ENCODE data around the gene ZNF593OS.

ZNF593OS gene

GRCh38 chr1:26121854-26122773 is 49.5 kb downstream of the ZNF593OS start:
- no peaks in the 10 kb centered on the region for H3K27me3 ChIP-seq (replicated peaks; ENCODE audit: control insufficient read depth, insufficient read depth, low read length)
- no peak for DNase-seq (ENCODE audit: low read depth)
- H3K9ac ChIP-seq (ENCODE audit: low read length) = no peak overlapping the region
- no peak overlapping the region for H3K4me3 ChIP-seq (ENCODE audit: low read length)
- H3K36me3 ChIP-seq (ENCODE audit: control insufficient read depth, insufficient read depth, low read length, severe bottlenecking) = peaks cover 13% of the 10 kb centered on the region
- H3K4me1 ChIP-seq (ENCODE audit: control insufficient read depth, insufficient read depth, low read length) = peaks cover 21% of the 10 kb centered on the region
- no peaks in the 10 kb centered on the region for H3K9me3 ChIP-seq (ENCODE audit: control insufficient read depth, low read length)

GRCh38 chr1:26119892-26120608 is 51.6 kb downstream of the ZNF593OS start:
- Histone ChIP-seq H3K36me3 (ENCODE audit: control insufficient read depth, insufficient read depth, low read length, severe bottlenecking) (peaks cover 13% of the 10 kb centered on the region), H3K9ac (ENCODE audit: low read length) (no peak overlapping the region), H3K4me3 (ENCODE audit: low read length) (no peak overlapping the region), H3K9me3 (ENCODE audit: control insufficient read depth, low read length) (no peaks in the 10 kb centered on the region), H3K4me1 (ENCODE audit: control insufficient read depth, insufficient read depth, low read length) (peaks cover 12% of the 10 kb centered on the region), H3K27me3 (replicated peaks; ENCODE audit: control insufficient read depth, insufficient read depth, low read length) (no peaks in the 10 kb centered on the region)
- DNase-seq (ENCODE audit: low read depth) = no peak

All from adipocyte (in vitro differentiated cells).